GM10248 (cell line): ENCODE results near the gene FKBP8.

Experiments used
- CTCF ChIA-PET: fragments of 300-600 bp; sonication (Branson Sonifier 250); formaldehyde crosslinking; extraction: SDS; loops from one replicate; lab custom pipeline; 2021; ENCODE audit warnings: antibody characterized with exemption; lab: Yijun Ruan, JAX
- POLR2A ChIA-PET: fragments of 350-650 bp; sonication (Branson Sonifier 250); formaldehyde crosslinking; extraction: SDS; loops from one replicate; lab custom pipeline; 2020; ENCODE audit warnings: antibody characterized with exemption; lab: Yijun Ruan, JAX
- DNase-seq: peaks from one replicate; pipeline ENCODE4 v3.0.0; 2012; ENCODE audit errors: extremely low spot score
- CTCF ChIP-seq: IDR thresholded peaks from 2 replicates; pipeline ENCODE4 v1.5.1; 2012; ENCODE audit warnings: mild to moderate bottlenecking, low read depth; ENCODE audit errors: extremely low read depth, missing control alignments, control extremely low read depth

The FKBP8 gene

GRCh38 chr19:18484992-18485391 lies 58.4 kb downstream of the FKBP8 start:
- no peak for TF ChIP-seq CTCF
- CTCF ChIA-PET: interaction anchor here (0.8 to 2.3 kb wide), 8 partner anchors 8 to 205 kb away, joined by 3 to 11 read pairs (median 4); no protein-coding TSS in a partner anchor
- POLR2A ChIA-PET: no interaction called here
- DNase-seq: no peak

- DNase-seq: no peak
- ChIA-PET CTCF (interaction anchor here (1.5 to 5.8 kb wide), 5 partner anchors 9 to 21 kb away, joined by 4 to 24 read pairs (median 7); no protein-coding TSS in a partner anchor), POLR2A (no interaction called here)
- TF ChIP-seq CTCF: no peak
Measured at GRCh38 chr19:18483119-18483890, 60.1 kb downstream of the FKBP8 start.
